NCI-H2081 (cell line): ENCODE data around the gene ZFPL1.

Source experiments
- DNase-seq, 2 experiments: peaks; one replicate each; lab custom pipeline; 2025; lab: John Stamatoyannopoulos, UW

ZFPL1 gene

GRCh38 chr11:65128182-65129145 lies 44.4 kb downstream of the ZFPL1 start:
- DNase-seq: no peak

- DNase-seq: no peak
These were observed 45.8 kb downstream of the ZFPL1 start for GRCh38 chr11:65129649-65130441.

- no peak for DNase-seq
These were observed 46.8 kb downstream of the ZFPL1 start for GRCh38 chr11:65130631-65131416.

GRCh38 chr11:65131417-65131776 lies 47.4 kb downstream of the ZFPL1 start:
- DNase-seq: no peak

GRCh38 chr11:65131895-65132237 lies 47.8 kb downstream of the ZFPL1 start:
- DNase-seq: no peak

- no peak for DNase-seq
These were observed 48.4 kb downstream of the ZFPL1 start for GRCh38 chr11:65132238-65132987.

- peak; percentile 35 to 52 for DNase-seq
These were observed 49.1 kb downstream of the ZFPL1 start for GRCh38 chr11:65132988-65133700.

- no peak for DNase-seq
These were observed 49.7 kb downstream of the ZFPL1 start for GRCh38 chr11:65133724-65134123.

GRCh38 chr11:65134240-65134951 lies 50.4 kb downstream of the ZFPL1 start, which contains the start of gene SYVN1:
TSS of gene SYVN1 (minus strand) at chr11:65134519. CDS start at chr11:65133601, 918 bp downstream.
- DNase-seq: peak; percentile 86 to 91

- DNase-seq: peak; percentile 95 to 98
These were observed 51.1 kb downstream of the ZFPL1 start for GRCh38 chr11:65134952-65135632.

GRCh38 chr11:65135633-65136145 lies 51.7 kb downstream of the ZFPL1 start:
- DNase-seq: no peak

GRCh38 chr11:65136515-65137096 lies 52.6 kb downstream of the ZFPL1 start:
- DNase-seq: no peak
